Stimulated activated CD8-positive, alpha-beta memory T cell treated with anti-CD3 and anti-CD28 coated beads, Interleukin-15, amount 100 ng/mL, for 1 hour (primary cell): ENCODE measurements around the gene TCHHL1.
"Not testable (repeated sequence)": the region's sequence is repeated elsewhere in the genome, so short reads cannot be mapped to it uniquely, and the experiment has no call there.

Experiments used
- DNase-seq: peaks from one replicate; pipeline ENCODE4 v3.0.0-alpha.2; 2020; ENCODE audit warnings: low read depth

The TCHHL1 gene

GRCh38 chr1:152086760-152087159 lies 2.1 kb downstream of the TCHHL1 start:
- no peak for DNase-seq

GRCh38 chr1:152084853-152085252 lies 4.0 kb downstream of the TCHHL1 start:
- DNase-seq = no peak

DNA sequence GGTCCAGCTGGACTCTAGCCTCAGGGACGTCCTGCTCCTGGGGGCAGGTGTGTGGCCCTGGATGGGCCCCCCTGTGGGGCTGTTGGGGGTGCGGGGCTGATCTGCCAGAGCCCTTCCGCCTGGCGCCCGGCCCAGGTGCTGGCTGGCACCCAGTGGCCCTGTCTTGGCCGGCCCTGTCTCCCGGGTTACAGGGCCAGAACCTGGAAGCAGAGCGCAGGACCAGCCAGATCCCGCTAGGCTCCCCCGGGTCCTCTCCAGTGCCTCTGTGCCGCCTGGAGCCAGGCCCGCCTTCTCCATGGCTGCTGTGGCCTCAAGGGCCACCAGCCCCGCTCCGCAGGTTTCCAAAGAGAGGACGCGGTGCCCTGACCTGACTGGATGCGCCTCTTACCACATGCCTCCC lies 7.8 kb downstream of the TCHHL1 start:
- DNase-seq = not testable (repeated sequence)

- DNase-seq = not testable (repeated sequence)
Observed at GRCh38 chr1:152080494-152080893, 8.4 kb downstream of the TCHHL1 start.

DNA sequence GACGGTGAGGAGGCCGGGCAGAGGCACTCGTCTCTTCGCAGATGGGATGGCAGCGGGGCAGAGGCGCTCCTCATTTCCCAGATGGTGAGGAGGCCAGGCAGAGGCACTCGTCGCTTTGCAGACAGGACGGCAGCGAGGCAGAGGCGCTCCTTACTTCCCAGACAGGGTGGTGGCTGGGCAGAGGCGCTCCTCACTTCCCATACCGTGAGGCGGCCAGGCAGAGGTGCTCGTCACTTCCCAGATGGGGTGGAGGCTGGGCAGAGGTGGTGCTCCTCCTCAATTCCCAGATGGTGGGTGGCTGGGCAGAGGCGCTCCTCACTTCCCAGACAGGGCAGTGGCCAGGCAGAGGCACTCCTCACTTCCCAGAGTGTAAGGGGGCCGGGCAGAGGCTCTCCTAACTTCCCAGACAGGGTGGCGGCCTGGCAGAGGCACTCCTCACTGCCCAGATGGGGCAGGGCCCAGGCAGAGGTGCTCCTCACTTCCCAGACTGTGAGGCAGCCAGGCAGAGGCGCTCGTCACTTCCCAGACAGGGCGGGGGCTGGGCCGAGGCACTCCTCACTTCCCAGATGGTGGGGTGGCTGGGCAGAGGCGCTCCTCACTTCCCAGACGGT lies 9.9 kb downstream of the TCHHL1 start:
- DNase-seq = no peak

- no peak for DNase-seq
Observed at GRCh38 chr1:152072311-152072710, 16.6 kb downstream of the TCHHL1 start.

DNA sequence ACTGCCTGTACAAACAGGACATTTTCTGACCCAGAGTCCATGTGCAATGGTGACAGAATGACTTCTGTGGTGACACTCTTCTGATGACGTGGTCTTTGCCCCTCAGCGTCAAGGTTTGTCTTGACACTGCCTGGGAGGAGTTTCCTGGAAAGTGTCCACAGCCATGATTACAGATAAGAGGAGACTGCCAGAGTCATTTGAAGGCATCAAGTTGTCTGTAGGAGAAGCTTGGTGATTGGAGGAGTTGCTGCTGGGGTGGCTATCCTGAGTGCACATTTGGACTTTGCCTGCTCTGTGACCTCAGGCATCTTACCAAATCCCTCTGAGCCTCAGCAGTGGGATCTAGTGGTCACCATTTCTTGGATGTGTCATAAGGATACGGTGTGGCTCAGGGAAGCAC lies 17.7 kb downstream of the TCHHL1 start:
- DNase-seq = no peak

DNA sequence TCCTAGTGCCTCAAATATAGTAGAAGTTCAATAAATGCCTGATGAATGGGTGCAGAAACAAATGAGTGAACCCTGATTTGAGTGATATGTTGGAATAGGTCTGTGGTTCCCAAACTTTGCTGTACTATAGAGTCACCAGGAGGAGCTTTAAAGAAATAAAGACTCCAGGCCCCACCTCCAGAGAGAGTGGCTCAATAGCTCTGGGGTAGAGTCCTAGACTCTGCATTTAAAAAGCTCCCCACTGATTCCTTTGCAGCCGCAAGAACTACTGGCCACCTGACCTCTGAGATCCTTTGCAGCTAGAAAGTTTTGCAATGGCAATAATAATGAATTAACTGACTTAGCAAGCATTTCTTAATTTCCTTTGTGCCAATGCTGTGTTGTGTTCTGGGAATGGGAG lies 20.9 kb downstream of the TCHHL1 start:
- DNase-seq = no peak

GRCh38 chr1:152067150-152067549 lies 21.7 kb downstream of the TCHHL1 start:
- DNase-seq = no peak

- no peak for DNase-seq
Observed at GRCh38 chr1:152061952-152062351, 26.9 kb downstream of the TCHHL1 start.

- no peak for DNase-seq
Observed at GRCh38 chr1:152053375-152053774, 35.5 kb downstream of the TCHHL1 start.

DNA sequence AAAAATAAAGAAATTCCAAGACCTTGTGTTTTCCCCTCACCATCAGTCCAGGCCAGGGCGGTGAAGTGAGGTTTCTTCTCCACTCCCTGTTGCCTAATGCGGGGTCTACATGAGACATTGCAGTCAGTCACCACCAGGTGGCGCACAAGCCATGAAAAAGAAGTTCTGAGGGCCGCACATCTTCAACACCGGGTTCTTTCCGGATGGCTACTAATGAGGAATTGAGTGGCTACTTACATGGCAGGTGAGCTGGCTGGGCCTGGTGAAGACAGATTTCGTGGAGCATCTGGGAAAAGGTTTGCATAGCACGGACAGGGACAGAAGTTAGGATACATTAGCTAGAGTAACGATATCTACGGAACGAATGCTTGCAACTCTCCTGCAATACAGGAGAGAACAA lies 36.3 kb downstream of the TCHHL1 start:
- DNase-seq = peak; percentile 83

- DNase-seq = no peak
Observed at GRCh38 chr1:152050886-152051675, 37.8 kb downstream of the TCHHL1 start.

GRCh38 chr1:152049291-152050083 lies 39.4 kb downstream of the TCHHL1 start:
- no peak for DNase-seq

DNA sequence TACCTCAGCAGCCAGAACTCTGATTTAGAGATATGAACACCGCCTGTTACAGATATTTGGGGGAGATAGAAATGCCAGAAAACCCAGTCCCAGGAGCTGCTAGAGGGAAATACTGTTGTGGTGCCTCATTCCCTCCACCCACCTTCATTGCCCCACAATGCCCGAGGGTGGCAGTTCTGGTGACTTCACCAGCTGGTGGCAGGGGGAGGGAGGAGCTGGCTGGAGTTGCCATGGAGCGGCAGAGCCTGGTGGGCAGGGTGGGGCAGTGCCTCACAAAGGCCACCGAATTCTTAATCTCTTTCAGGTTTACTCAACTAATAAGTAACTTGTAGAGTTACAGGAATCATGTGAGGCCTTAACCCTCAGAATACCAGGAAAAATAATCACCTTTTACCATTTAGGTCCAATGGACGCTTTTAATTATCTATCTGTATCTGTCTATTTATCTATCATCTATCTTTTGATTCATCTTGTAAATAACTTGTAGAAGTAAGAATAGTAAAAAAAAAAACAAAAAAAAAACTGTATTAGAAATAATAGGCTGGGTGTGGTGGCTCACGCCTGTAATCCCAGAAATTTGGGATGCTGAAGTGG lies 40.4 kb downstream of the TCHHL1 start:
- DNase-seq = peak; percentile 44

GRCh38 chr1:152047730-152048415 lies 41.0 kb downstream of the TCHHL1 start:
- peak; percentile 65 for DNase-seq

- DNase-seq = no peak
Observed at GRCh38 chr1:152047413-152047729, 41.5 kb downstream of the TCHHL1 start.

- DNase-seq = no peak
Observed at GRCh38 chr1:152044386-152044785, 44.5 kb downstream of the TCHHL1 start.

GRCh38 chr1:152043870-152044269 lies 45.0 kb downstream of the TCHHL1 start:
- no peak for DNase-seq

GRCh38 chr1:152042030-152042429 lies 46.8 kb downstream of the TCHHL1 start:
- DNase-seq = no peak

DNA sequence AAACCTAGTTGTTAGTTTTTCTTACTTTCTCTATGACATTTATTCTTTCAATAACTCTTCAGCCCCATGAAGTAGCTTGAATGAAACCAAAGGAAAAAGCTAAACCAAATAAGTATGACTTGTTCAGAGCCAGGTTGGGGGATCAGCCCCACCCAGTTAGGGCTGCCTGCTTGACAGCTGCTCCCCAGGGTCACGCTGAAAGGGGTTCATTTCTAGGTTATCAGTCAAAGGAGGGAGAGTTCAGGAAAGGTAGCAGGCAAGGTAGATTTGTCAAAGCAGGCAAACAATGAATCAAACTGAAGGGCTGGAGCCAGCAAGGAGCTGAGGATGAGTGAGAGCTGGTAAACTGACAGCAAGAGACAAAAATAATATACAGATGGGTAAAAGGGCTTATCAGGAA lies 49.0 kb downstream of the TCHHL1 start:
- DNase-seq = no peak

- DNase-seq = no peak
Observed at GRCh38 chr1:152039461-152039860, 49.4 kb downstream of the TCHHL1 start.
